Activated CD4-positive, alpha-beta T cell treated with anti-CD3 and anti-CD28 coated beads, Interleukin-2, amount 50 U/mL, for 48 hours (primary cell): Measurements from ENCODE around the gene CNTNAP2.
"Not testable (repeated sequence)": the region's sequence is repeated elsewhere in the genome, so short reads cannot be mapped to it uniquely, and the experiment has no call there.

Experiments
- DNase-seq, 2 experiments: peaks; one replicate each; pipeline ENCODE4 v3.0.0-alpha.2; 2020

CNTNAP2 gene

GRCh38 chr7:148303295-148304082 lies 2186.9 kb downstream of the CNTNAP2 start:
- no peak for DNase-seq

GRCh38 chr7:148304083-148304335 lies 2187.4 kb downstream of the CNTNAP2 start:
- no peak for DNase-seq

- DNase-seq: no peak
Observed at GRCh38 chr7:148304456-148304855, 2187.9 kb downstream of the CNTNAP2 start.

DNA sequence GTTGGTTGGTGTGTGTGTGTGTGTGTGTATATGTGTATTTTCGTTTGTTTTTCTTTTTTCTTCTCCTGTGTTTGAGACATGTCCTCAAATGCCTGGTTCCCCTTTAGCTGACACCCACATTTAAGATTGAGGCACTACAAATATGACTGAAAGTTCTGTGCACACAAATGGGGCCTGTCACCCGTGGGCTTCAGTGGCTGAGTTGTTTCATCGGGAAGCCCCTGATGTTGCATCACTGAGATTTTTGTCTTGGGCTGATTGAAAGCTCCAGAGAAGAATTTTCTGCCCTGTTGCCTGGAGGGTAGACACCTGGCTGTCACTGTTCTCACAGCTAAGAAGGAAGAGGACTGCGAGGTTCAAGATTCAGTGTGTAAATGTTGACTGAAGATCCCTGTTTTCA lies 2190.2 kb downstream of the CNTNAP2 start:
- DNase-seq: no peak

GRCh38 chr7:148318102-148318811 lies 2201.7 kb downstream of the CNTNAP2 start:
- no peak for DNase-seq

- DNase-seq: no peak
Observed at GRCh38 chr7:148318838-148319237, 2202.2 kb downstream of the CNTNAP2 start.

DNA sequence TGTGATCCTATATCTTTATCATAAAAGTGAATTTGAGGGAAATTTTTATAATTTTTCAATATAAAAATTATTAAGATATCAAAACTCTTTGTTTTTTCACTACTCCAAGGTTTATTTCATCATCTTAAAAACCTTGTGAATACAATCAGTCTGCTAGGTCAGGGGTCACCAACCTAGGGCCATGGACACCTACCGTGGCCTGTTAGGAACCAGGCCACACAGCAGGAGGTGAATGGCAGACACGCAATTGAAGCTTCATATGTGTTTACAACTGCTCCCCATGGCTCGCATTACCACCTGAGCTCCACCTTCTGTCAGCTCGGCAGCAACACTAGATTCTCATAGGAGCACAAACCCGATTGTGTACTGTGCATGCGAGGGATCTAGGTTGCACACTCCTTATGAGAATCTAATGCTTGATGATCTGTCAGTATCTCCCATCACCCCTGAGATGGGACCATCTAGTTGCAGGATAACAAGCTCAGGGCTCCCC lies 2202.8 kb downstream of the CNTNAP2 start:
- DNase-seq: no peak

DNA sequence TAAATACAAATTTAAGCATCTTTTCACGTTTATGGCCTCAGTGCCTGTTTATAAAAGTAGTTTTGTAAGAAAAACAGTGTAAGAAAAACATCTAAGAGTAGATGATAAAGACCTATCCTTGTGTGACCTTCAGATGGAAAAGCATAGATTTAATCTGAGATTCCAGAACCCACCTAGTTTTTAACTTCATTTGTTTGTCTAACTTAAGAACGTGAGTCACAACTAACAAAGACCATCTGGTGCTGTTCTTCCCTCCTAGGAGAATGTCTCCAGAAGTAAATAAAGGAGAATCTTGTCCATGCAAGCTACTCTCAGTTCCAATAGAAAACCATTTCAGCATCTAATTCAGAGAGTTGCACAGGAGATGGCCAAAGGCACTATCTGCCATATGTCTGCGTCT lies 2208.6 kb downstream of the CNTNAP2 start:
- DNase-seq: no peak

DNA sequence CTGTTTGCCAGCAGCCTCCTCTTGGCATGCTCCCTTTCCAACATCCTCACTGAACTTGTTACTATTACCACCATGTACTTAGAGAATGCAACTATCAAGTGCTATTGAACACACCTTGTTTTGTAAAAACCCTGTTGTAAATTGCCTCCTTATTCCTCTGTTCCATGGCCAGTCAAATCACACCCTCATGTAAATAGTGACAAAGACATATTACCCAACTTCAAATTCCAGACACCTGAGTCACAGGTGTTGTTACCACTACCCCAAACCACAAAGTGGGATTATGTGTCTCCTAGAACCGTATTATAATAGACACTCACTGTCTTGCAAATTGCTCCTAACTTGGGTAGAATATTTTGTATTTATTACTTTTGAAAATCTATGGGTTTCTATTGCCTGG lies 2210.8 kb downstream of the CNTNAP2 start:
- DNase-seq: no peak

GRCh38 chr7:148328906-148329305 lies 2212.3 kb downstream of the CNTNAP2 start:
- no peak for DNase-seq

GRCh38 chr7:148330124-148330818 lies 2213.7 kb downstream of the CNTNAP2 start:
- no peak for DNase-seq

- DNase-seq: no peak
Observed at GRCh38 chr7:148330822-148331221, 2214.2 kb downstream of the CNTNAP2 start.

- not testable (repeated sequence) for DNase-seq
Observed at GRCh38 chr7:148331456-148331855, 2214.9 kb downstream of the CNTNAP2 start.

GRCh38 chr7:148332191-148333186 lies 2215.9 kb downstream of the CNTNAP2 start:
- DNase-seq: no peak

DNA sequence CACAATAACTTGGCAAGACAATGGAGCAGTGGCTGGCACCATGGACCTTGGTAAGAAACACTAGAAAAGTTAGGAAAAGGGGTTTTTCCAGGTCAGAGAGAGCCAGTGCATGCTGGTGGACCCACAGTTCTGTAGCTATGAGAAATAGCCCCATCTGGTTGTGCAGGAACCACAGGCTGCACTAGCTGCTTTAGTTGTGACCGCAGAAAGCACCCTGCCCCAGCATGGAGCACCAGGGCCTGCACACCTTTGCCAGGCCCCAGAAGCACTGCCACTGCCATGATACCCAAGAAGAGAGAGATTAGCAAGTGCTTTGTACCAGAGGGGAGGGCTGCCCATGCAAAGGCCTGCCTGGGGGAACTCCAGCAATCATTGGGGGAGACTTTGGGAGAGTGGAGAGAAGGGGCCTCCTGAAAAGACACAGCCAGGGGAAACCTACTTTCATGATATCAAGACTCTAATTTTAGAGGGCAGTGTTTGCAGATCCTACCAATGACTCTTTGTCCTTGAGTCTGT lies 2217.9 kb downstream of the CNTNAP2 start:
- DNase-seq: no peak

- no peak for DNase-seq
Observed at GRCh38 chr7:148334959-148335577, 2218.5 kb downstream of the CNTNAP2 start.

DNA sequence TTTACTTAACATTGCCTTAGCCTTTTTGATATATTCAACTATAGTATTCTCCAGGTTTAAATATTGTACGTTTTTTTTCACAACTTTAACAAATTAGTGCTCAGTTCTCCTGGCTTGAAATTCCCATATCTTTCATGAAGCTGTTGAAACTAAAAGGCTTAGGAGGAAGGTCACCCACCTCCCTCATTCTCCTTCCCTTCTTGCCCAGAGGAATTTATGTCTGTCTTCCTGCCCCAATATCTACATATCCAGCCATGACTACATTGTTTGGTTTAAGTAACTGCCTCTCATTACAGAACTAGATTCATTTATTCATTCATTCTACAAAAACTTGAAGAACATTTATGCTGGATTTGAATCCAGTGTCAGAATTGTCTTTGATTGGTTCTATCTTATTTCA lies 2219.2 kb downstream of the CNTNAP2 start:
- no peak for DNase-seq

DNA sequence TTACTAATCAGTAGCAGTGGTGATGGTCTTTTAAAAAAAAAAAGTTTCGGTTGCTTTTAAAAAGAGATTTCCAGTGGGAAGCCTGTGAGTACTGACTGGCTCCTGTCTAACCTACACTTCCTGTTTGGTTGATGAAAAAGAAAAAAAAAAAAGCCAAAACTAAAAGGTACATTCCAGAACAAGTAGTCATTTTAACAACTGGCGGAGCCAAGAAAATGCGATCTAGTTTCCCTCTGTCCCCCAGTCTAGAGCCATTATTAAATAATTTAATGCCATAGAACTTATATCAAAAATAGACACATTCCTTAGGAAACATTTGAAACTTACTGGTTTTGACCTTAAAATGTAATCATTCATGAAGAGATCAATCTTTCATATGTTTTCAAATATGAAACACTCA lies 2219.8 kb downstream of the CNTNAP2 start:
- DNase-seq: no peak

- no peak for DNase-seq
Observed at GRCh38 chr7:148337246-148337965, 2220.8 kb downstream of the CNTNAP2 start.

DNA sequence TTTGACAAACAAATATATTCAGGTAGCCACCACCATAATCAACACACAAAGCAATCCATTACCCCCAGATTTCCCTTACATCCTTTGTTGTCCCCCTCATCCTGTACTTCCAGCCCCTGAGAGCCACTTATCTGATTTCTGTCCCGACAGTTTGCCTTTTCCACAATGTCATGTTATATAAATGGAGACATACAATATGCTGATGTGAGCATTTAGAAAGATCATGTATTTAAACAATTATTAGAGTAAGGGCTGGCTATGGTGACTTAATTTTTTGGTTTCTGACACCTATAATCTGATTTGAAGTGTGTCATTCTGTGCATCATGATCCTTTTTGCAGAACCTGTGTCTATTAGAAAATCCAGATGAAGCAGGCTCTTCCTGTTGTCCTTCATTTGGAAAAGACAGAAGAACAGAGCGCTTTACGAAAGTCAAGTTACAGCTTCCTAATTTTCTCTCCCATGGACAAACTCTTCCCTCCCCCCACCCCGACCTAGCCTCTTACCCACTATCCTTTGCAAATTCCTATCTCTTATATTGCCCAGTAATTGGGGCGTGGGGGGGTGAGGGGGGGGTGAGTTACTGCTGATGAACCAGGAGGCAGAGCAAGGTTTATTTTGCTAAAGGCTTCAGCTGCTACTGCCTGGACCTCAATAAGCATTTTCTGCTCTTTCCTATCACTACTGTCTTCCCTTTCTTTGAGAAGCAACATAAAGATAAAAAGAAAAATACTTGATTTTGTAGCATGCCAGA lies 2221.6 kb downstream of the CNTNAP2 start:
- DNase-seq: no peak
